Caco-2 (cell line): ENCODE results near the gene FARP1. TPM values are rescaled to one million over a fixed set of nuclear protein-coding genes. Genes with fewer than 3 reads are reported as not detected.

Experiments used
- BruUV-seq: library from RNA; stranded (reverse); fragments of 400-500 nt; replicated peaks from 2 replicates; lab custom pipeline; 2021; lab: Mats Ljungman, UMichigan
- CTCF ChIA-PET: fragments of 300-600 bp; sonication (Branson Sonifier 250); formaldehyde crosslinking; loops from one replicate; lab custom pipeline; 2022; ENCODE audit warnings: antibody characterized with exemption; lab: Charles Lee
- POLR2A ChIA-PET: fragments of 300-600 bp; sonication (Branson Sonifier 250); formaldehyde crosslinking; loops from one replicate; lab custom pipeline; 2022; ENCODE audit warnings: antibody characterized with exemption; lab: Charles Lee
- DNase-seq, 2 experiments: peaks; one replicate each; pipeline versions ENCODE4 v3.0.0 to v3.0.0-alpha.2; 2020 to 2022
- H3K27me3 ChIP-seq: replicated peaks from 2 replicates; pipeline ENCODE4 v1.6.0; 2011; ENCODE audit warnings: low read length; ENCODE audit not compliant: control insufficient read depth, insufficient read depth
- H3K36me3 ChIP-seq: 2 replicates; pipeline ENCODE4 v1.5.1; 2011; ENCODE audit warnings: low read length; ENCODE audit not compliant: control insufficient read depth, insufficient read depth
- H3K4me1 ChIP-seq: fragments of 250-450 bp; sonication (Bioruptor Pico); 2 replicates; pipeline ENCODE4 v1.5.1; 2020; ENCODE audit warnings: mild to moderate bottlenecking
- H3K4me3 ChIP-seq: 2 replicates; pipeline ENCODE4 v1.5.1; 2011; ENCODE audit warnings: low read depth, mild to moderate bottlenecking, control low read depth, low read length
- H3K9me3 ChIP-seq: fragments of 250-450 bp; sonication (Bioruptor Pico); 2 replicates; pipeline ENCODE4 v1.5.1; 2020; ENCODE audit warnings: mild to moderate bottlenecking, moderate library complexity
- H3K27ac Mint-ChIP-seq: one replicate; pipeline ENCODE4 v1.8.0; 2022; ENCODE audit warnings: mixed read lengths; ENCODE audit not compliant: unreplicated experiment
- H3K27me3 Mint-ChIP-seq: one replicate; pipeline ENCODE4 v1.8.0; 2022; ENCODE audit warnings: mixed read lengths; ENCODE audit not compliant: insufficient read depth, unreplicated experiment
- H3K36me3 Mint-ChIP-seq: one replicate; pipeline ENCODE4 v1.8.0; 2022; ENCODE audit warnings: mild to moderate bottlenecking, mixed read lengths; ENCODE audit not compliant: insufficient read depth, unreplicated experiment
- H3K4me1 Mint-ChIP-seq: one replicate; pipeline ENCODE4 v1.8.0; 2022; ENCODE audit warnings: low read depth, mixed read lengths; ENCODE audit not compliant: unreplicated experiment
- H3K4me3 Mint-ChIP-seq: one replicate; pipeline ENCODE4 v1.8.0; 2022; ENCODE audit warnings: mild to moderate bottlenecking, moderate library complexity, mixed read lengths; ENCODE audit not compliant: unreplicated experiment
- H3K9me3 Mint-ChIP-seq: one replicate; pipeline ENCODE4 v1.8.0; 2022; ENCODE audit warnings: mixed read lengths; ENCODE audit not compliant: unreplicated experiment
- CTCF ChIP-seq, 2 experiments: fragments of 200-600 bp in 1 of 2; IDR thresholded peaks; 1 replicate in 1 of 2; 2 replicates in 1 of 2; pipeline versions ENCODE4 v1.5.1 to v1.8.0; 2011 to 2022; ENCODE audit warnings: antibody characterized with exemption in 1 of 2, control low read depth in 1 of 2, inconsistent platforms in 1 of 2, low read depth in 1 of 2, low read length in 1 of 2, mild to moderate bottlenecking in 1 of 2, moderate library complexity in 1 of 2; ENCODE audit not compliant: insufficient read depth in 1 of 2, severe bottlenecking in 1 of 2, unreplicated experiment in 1 of 2
- intact Hi-C: fragments of 100-400 bp; cut with micrococcal nuclease; formaldehyde crosslinking; loops from one replicate; pipeline ENCODE4 v1.10.0; 2022; ENCODE audit not compliant: unreplicated experiment
- total RNA-seq: library from RNA; stranded (reverse); gene quantifications from 2 replicates; pipeline ENCODE4 v1.2.3, GENCODE V29; 2022

Gene FARP1
- total RNA-seq, 1 experiment from 2014 or later: 189 TPM

DNA sequence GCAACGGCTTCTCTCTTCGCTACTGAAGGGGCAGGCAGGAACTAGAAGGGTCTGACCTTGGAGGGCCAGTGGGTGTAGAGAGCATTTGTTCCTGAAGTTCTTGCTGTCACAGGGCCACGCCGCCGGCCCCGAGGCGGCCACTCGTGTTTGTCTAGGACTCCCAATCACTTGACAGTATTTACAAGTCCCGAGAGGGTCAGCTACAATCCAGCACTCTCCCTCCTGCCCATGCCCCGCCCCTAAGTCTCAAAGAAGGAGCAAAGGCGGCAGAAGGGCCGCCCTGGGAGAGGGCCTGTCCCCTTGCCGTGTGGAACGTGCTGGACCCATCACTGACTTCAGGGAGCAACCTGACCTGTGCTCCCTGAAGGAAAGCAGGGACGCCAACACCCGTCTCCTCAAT lies 315.5 kb downstream of the FARP1 start:
- no peak overlapping the region for H3K4me3 Mint-ChIP-seq
- H3K27ac Mint-ChIP-seq: no peak overlapping the region
- CTCF ChIA-PET: interaction anchor here (0.7 kb wide), 1 partner anchor 26 kb away, joined by 3 read pairs; no protein-coding TSS in a partner anchor
- POLR2A ChIA-PET: no interaction called here
- no TSS peak for BruUV-seq
- H3K27me3 Mint-ChIP-seq: no peaks in the 10 kb centered on the region
- Histone ChIP-seq H3K9me3 (no peaks in the 10 kb centered on the region), H3K4me3 (no peak overlapping the region), H3K36me3 (peaks cover 5% of the 10 kb centered on the region), H3K4me1 (no peaks in the 10 kb centered on the region), H3K27me3 (no peaks in the 10 kb centered on the region)
- intact Hi-C loops: no loop called here
- peaks cover 99% of the 10 kb centered on the region for H3K36me3 Mint-ChIP-seq
- no peaks in the 10 kb centered on the region for H3K9me3 Mint-ChIP-seq
- TF ChIP-seq CTCF (IDR thresholded peaks at IDR 0.05; ENCODE audit: insufficient read depth in 1 of 2, low read depth in 1 of 2, low read length in 1 of 2, severe bottlenecking in 1 of 2, unreplicated experiment in 1 of 2): no peak
- DNase-seq: no peak
- H3K4me1 Mint-ChIP-seq: peaks cover 22% of the 10 kb centered on the region

- Histone ChIP-seq H3K4me3 (no peak overlapping the region), H3K27me3 (no peaks in the 10 kb centered on the region), H3K9me3 (no peaks in the 10 kb centered on the region), H3K36me3 (peaks cover 5% of the 10 kb centered on the region), H3K4me1 (no peaks in the 10 kb centered on the region)
- Mint-ChIP-seq H3K4me3 (no peak overlapping the region), H3K27me3 (no peaks in the 10 kb centered on the region), H3K36me3 (peaks cover 100% of the 10 kb centered on the region), H3K9me3 (no peaks in the 10 kb centered on the region), H3K27ac (peak overlapping the region; percentile 45), H3K4me1 (peaks cover 24% of the 10 kb centered on the region)
- no peak for DNase-seq
- intact Hi-C loops: no loop called here
- CTCF ChIA-PET: no interaction called here
- no TSS peak for BruUV-seq
- TF ChIP-seq CTCF (IDR thresholded peaks at IDR 0.05; ENCODE audit: insufficient read depth in 1 of 2, low read depth in 1 of 2, low read length in 1 of 2, severe bottlenecking in 1 of 2, unreplicated experiment in 1 of 2): no peak
- POLR2A ChIA-PET: no interaction called here
Observed at GRCh38 chr13:98459171-98459681, 316.3 kb downstream of the FARP1 start.

GRCh38 chr13:98459721-98460370 lies 317.0 kb downstream of the FARP1 start:
- H3K4me1 ChIP-seq: no peaks in the 10 kb centered on the region
- H3K27me3 ChIP-seq: no peaks in the 10 kb centered on the region
- H3K4me1 Mint-ChIP-seq: peaks cover 24% of the 10 kb centered on the region
- no peak for TF ChIP-seq CTCF (IDR thresholded peaks at IDR 0.05; ENCODE audit: insufficient read depth in 1 of 2, low read depth in 1 of 2, low read length in 1 of 2, severe bottlenecking in 1 of 2, unreplicated experiment in 1 of 2)
- H3K4me3 Mint-ChIP-seq: no peak overlapping the region
- H3K4me3 ChIP-seq: no peak overlapping the region
- peaks cover 5% of the 10 kb centered on the region for H3K36me3 ChIP-seq
- H3K27me3 Mint-ChIP-seq: no peaks in the 10 kb centered on the region
- ChIA-PET CTCF (no interaction called here), POLR2A (no interaction called here)
- H3K9me3 Mint-ChIP-seq: no peaks in the 10 kb centered on the region
- no TSS peak for BruUV-seq
- H3K27ac Mint-ChIP-seq: peak overlapping the region; percentile 45
- no peaks in the 10 kb centered on the region for H3K9me3 ChIP-seq
- H3K36me3 Mint-ChIP-seq: peaks cover 97% of the 10 kb centered on the region
- intact Hi-C loops: no loop called here
- DNase-seq: no peak
